Gastrocnemius medialis (tissue), 4 donors: Measurements from ENCODE around the gene RASAL3. TPM values are rescaled to one million over a fixed set of nuclear protein-coding genes. Genes with fewer than 3 reads are reported as not detected.

Source experiments
- ATAC-seq, 2 donors: fragments of 150-250 bp; one replicate each; pipeline ENCODE4 v1.9.1; 2016
- DNase-seq, 2 donors: peaks; one replicate each; pipeline ENCODE4 v3.0.0-alpha.2; 2019
- H3K27ac ChIP-seq, 4 donors: fragments of 200-600 bp; sonication (generic); 1 replicate in 1 of 4; 2 replicates in 3 of 4; pipeline ENCODE4 v1.5.1; 2016 to 2018; ENCODE audit warnings: mild to moderate bottlenecking in 2 of 4, moderate library complexity in 1 of 4
- H3K27me3 ChIP-seq, 3 donors: fragments of 200-600 bp; sonication (generic) in 2 of 3; 1 replicate in 1 of 3; 2 replicates in 2 of 3; pipeline versions ENCODE4 v1.5.1 to v1.6.0; 2016 to 2019; ENCODE audit warnings: mild to moderate bottlenecking in 1 of 3, moderate library complexity in 1 of 3
- H3K36me3 ChIP-seq, 2 donors: fragments of 200-600 bp; sonication (generic) in 1 of 2; one replicate each; pipeline ENCODE4 v1.5.1; 2017 to 2018
- H3K4me1 ChIP-seq, 2 donors: fragments of 200-600 bp; sonication (generic) in 1 of 2; one replicate each; pipeline ENCODE4 v1.5.1; 2016 to 2017; ENCODE audit warnings: mild to moderate bottlenecking in 2 of 2
- H3K4me3 ChIP-seq, 4 donors: fragments of 200-600 bp; sonication (generic) in 3 of 4; 1 replicate in 1 of 4; 2 replicates in 3 of 4; pipeline ENCODE4 v1.5.1; 2016 to 2019; ENCODE audit warnings: mild to moderate bottlenecking in 2 of 4
- H3K9me3 ChIP-seq, 3 donors: fragments of 200-600 bp; sonication (generic) in 2 of 3; 1 replicate in 1 of 3; 2 replicates in 2 of 3; pipeline ENCODE4 v1.5.1; 2016 to 2019
- CTCF ChIP-seq, 5 experiments: fragments of 450-650 bp in 3 of 5; fragments of 200-600 bp in 2 of 5; sonication (generic) in 2 of 5; IDR thresholded peaks in 4 of 5; conservative IDR thresholded peaks in 1 of 5; 1 replicate in 4 of 5; 2 replicates in 1 of 5; pipeline ENCODE4 v1.5.1; 2016 to 2019; ENCODE audit warnings: antibody characterized with exemption in 5 of 5, mild to moderate bottlenecking in 3 of 5, moderate library complexity in 3 of 5
- POLR2A ChIP-seq, 2 donors: fragments of 450-650 bp; IDR thresholded peaks; one replicate each; pipeline ENCODE4 v1.6.1; 2017; ENCODE audit warnings: antibody characterized with exemption in 2 of 2, mild to moderate bottlenecking in 2 of 2, moderate library complexity in 2 of 2
- in situ Hi-C, 4 donors: fragments of 200-750 bp; cut with MboI; loops; one replicate each; pipeline versions ENCODE4 v1.15.0 to v1.8.0; 2017; ENCODE audit warnings: low sequenced_read_pairs in 4 of 4
- intact Hi-C: fragments of 100-400 bp; cut with DNase I; formaldehyde crosslinking; loops from one replicate; pipeline ENCODE4 v1.15.1; 2023; ENCODE audit warnings: low total_unique reads
- total RNA-seq, 4 donors: library from RNA; depleted of rRNA; stranded (reverse); fragments of >200 nt; gene quantifications; one replicate each; pipeline versions ENCODE4 v1.1.0 to v1.2.3, GENCODE V29; 2016

Gene RASAL3
- total RNA-seq, 4 donors from 2014 or later: 0.36 to 1.6 (median 0.38) TPM; not detected in 1

GRCh38 chr19:15433519-15434069 lies 30.8 kb downstream of the RASAL3 start:
- TF ChIP-seq POLR2A (IDR thresholded peaks at IDR 0.05): no peak
- no peak for TF ChIP-seq CTCF (IDR thresholded peaks at IDR 0.05 in 4 of 5, conservative IDR thresholded peaks at IDR 0.05 in 1 of 5)
- in situ Hi-C loops (loop anchor here in 2 of 4 donors (10.0 to 25.0 kb wide), 2 partner anchors 59 to 171 kb away; partner anchors contain the start of gene AKAP8 (in 1 of the 2)), intact Hi-C loops (loop anchor here (2.0 kb wide), 1 partner anchor 13 kb away; no protein-coding TSS in a partner anchor)
- peaks cover 17 to 21% of the 10 kb centered on the region in 2 donors for H3K4me1 ChIP-seq
- H3K4me3 ChIP-seq: peak overlapping the region; percentile 64 to 80 (median 74)
- peak overlapping the region; percentile 90 to 96 (median 94) for H3K27ac ChIP-seq
- DNase-seq: no peak
- H3K27me3 ChIP-seq: no peaks in the 10 kb centered on the region
- no peak for ATAC-seq
- no peaks in the 10 kb centered on the region for H3K9me3 ChIP-seq
- peaks cover 0 to 4% of the 10 kb centered on the region in 2 donors for H3K36me3 ChIP-seq

GRCh38 chr19:15432629-15433518 lies 31.5 kb downstream of the RASAL3 start:
- H3K27me3 ChIP-seq: no peaks in the 10 kb centered on the region
- intact Hi-C loops (loop anchor here (1.0 to 2.0 kb wide), 2 partner anchors 14 kb away; no protein-coding TSS in a partner anchor), in situ Hi-C loops (loop anchor here in 2 of 4 donors (10.0 to 25.0 kb wide), 2 partner anchors 58 to 171 kb away; partner anchors contain the start of gene AKAP8 (in 1 of the 2))
- peaks cover 17 to 21% of the 10 kb centered on the region in 2 donors for H3K4me1 ChIP-seq
- peak; percentile 83 to 88 for DNase-seq
- ATAC-seq: peak; percentile 82 to 84
- peak overlapping the region; percentile 90 to 96 (median 94) for H3K27ac ChIP-seq
- peak in 1 of 5 experiments; percentile 4 for TF ChIP-seq CTCF (IDR thresholded peaks at IDR 0.05 in 4 of 5, conservative IDR thresholded peaks at IDR 0.05 in 1 of 5)
- TF ChIP-seq POLR2A (IDR thresholded peaks at IDR 0.05): peak; percentile 48 to 66
- H3K4me3 ChIP-seq: peak overlapping the region; percentile 64 to 80 (median 74)
- H3K9me3 ChIP-seq: no peaks in the 10 kb centered on the region
- peaks cover 0 to 5% of the 10 kb centered on the region in 2 donors for H3K36me3 ChIP-seq

- TF ChIP-seq POLR2A (IDR thresholded peaks at IDR 0.05) (no peak), CTCF (IDR thresholded peaks at IDR 0.05 in 4 of 5, conservative IDR thresholded peaks at IDR 0.05 in 1 of 5) (no peak)
- ATAC-seq (no peak), DNase-seq (no peak)
- H3K36me3 ChIP-seq: peaks cover 0 to 13% of the 10 kb centered on the region in 2 donors
- H3K9me3 ChIP-seq: no peaks in the 10 kb centered on the region
- H3K27me3 ChIP-seq: no peaks in the 10 kb centered on the region
- intact Hi-C loops: loop anchor here (1.0 to 2.0 kb wide), 2 partner anchors 13 to 15 kb away; no protein-coding TSS in a partner anchor
- H3K4me3 ChIP-seq: peak overlapping the region; percentile 77 to 98 (median 90)
- in situ Hi-C loops: loop anchor here in 2 of 4 donors (10.0 to 25.0 kb wide), 2 partner anchors 57 to 170 kb away; partner anchors contain the start of gene AKAP8 (in 1 of the 2)
- H3K4me1 ChIP-seq: peaks cover 17 to 18% of the 10 kb centered on the region in 2 donors
- H3K27ac ChIP-seq: peak overlapping the region; percentile 77 to 90 (median 87)
Observed at GRCh38 chr19:15432018-15432494, 32.3 kb downstream of the RASAL3 start.

- peak overlapping the region; percentile 77 to 98 (median 90) for H3K4me3 ChIP-seq
- TF ChIP-seq CTCF (IDR thresholded peaks at IDR 0.05 in 4 of 5, conservative IDR thresholded peaks at IDR 0.05 in 1 of 5) (no peak), POLR2A (IDR thresholded peaks at IDR 0.05) (no peak)
- peaks cover 17 to 18% of the 10 kb centered on the region in 2 donors for H3K4me1 ChIP-seq
- DNase-seq (no peak), ATAC-seq (no peak)
- no peaks in the 10 kb centered on the region for H3K27me3 ChIP-seq
- in situ Hi-C loops (loop anchor here in 2 of 4 donors (10.0 to 25.0 kb wide), 2 partner anchors 57 to 169 kb away; partner anchors contain the start of gene AKAP8 (in 1 of the 2)), intact Hi-C loops (loop anchor here (1.0 to 2.0 kb wide), 2 partner anchors 12 to 15 kb away; no protein-coding TSS in a partner anchor)
- H3K27ac ChIP-seq: peak overlapping the region; percentile 77 to 90 (median 87)
- peaks cover 0 to 16% of the 10 kb centered on the region in 2 donors for H3K36me3 ChIP-seq
- H3K9me3 ChIP-seq: no peaks in the 10 kb centered on the region
Observed at GRCh38 chr19:15431396-15432017, 32.8 kb downstream of the RASAL3 start.
